Anterior cingulate cortex (tissue), 58 donors: ENCODE measurements around the gene TPGS2.
"Not testable (repeated sequence)": the region's sequence is repeated elsewhere in the genome, so short reads cannot be mapped to it uniquely, and the experiment has no call there.

Source experiments
- DNase-seq, 58 donors: peaks; one replicate each; lab custom pipeline; 2025; lab: John Stamatoyannopoulos, UW

TPGS2 gene

DNA sequence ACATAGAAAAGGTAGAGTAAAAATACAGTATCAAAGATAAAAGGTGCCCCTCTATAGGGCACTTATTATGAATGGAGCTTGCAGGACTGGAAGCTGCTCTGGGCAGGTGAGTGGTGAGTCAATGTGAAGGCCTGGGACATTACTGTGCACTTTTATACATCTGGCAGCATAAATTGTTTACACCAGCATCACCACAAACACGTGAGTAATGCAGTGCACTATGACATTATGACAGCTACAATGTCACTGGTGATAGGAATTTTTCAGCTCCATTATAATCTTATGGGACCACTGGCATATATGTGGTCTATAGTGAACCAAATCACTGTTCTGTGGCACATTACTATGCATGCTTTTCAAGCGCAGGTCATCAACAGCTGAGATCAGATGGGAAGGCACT is 48.1 kb downstream of the TPGS2 start:
- DNase-seq = no peak

DNA sequence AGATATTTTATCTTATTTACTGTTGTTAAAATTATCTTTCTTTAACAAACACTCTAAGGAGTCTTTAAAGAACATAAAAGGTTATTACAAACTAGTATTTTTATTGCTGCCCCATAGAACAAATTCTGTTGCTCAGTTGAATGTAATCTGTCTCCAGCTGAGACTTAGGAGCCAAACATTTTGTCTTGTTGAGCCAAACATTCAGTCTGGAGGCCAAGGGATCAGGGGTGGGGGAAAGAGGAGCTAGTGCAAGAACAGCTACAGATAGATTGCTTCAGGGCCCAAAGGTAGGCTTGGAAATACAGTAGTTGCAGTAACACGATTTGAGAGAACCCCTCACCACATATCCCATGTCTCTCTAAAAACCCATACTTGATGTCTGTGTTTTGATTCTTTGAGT is 51.2 kb downstream of the TPGS2 start:
- DNase-seq = no peak

DNA sequence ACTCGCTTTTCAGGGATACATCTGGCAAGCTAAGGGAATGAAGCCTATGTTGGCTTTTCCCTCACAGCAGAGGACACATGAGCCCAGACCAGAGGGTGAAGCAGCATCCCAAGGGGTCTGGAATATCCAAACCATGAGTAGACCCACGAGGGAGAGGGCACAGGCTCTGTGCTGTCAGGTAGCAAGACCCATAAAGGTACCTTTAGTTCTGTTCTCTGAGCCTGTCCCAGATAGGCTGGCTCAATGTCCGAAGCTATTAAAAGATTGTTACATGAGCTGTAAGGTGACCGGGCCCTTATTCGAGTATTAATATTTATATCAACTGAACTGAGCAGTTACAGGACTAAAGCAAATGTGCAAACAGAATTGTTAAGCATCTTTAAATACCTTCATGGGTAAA is 52.2 kb downstream of the TPGS2 start:
- DNase-seq = no peak

DNA sequence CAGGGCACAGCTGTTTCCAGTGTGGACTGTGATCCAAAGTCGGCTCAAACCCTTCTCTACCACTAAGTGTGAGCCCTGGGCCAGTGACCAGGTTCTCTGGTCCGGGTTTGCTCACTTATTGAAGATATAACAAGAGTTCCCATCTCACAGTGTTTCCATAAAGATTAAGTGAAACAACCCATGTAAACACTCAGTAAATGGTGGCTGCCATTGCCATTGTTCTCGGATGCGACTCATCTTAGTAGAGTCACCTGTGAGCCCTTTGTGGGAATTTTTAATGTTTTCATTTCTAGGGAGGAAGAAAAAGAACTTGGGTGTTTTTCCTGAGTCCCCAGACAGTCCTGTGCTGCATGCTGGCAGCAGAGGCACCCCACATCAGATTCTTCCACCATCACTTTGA is 53.4 kb downstream of the TPGS2 start:
- DNase-seq = no peak

DNA sequence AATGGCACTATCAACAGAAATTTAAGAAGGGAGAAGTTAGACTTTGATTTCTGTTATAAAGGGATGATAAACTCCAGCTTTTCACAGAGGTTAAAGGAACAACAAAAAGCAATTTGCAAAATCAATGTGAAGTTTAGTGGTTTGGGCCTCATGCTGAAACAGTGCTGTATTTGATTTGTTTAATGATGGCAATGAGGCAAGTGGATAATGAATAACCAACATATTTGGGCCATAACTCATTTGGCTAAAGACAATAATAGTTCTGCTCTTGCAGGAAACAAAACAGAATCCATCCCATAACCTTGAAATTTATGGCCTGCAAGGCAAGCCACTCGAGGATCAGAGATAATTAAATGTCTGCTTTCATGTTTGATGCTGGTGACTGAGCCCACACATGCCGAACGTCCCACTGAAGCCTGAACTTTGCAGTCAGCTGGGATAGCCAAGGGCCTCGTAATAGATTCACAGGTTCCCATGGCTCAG is 56.5 kb downstream of the TPGS2 start:
- no peak for DNase-seq

DNA sequence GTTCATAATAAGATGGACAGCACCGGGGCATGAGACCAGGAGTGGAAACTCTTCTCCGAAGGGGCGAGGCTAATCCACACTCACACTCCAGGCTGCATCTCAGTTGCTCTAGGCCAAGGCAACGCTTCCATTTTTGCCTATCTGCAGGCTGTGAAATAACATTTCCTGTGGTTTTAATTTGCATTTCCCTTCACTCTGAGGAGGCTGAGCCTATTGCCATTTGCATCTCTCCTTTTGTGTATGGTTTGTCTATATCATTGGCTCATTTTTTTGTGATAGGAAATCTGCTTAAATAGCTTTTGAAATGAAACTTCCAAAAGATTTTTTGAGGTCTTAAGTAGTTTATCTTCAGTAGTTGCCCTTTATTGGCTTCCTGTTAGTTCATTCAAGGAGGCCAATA is 57.6 kb downstream of the TPGS2 start:
- no peak for DNase-seq

DNA sequence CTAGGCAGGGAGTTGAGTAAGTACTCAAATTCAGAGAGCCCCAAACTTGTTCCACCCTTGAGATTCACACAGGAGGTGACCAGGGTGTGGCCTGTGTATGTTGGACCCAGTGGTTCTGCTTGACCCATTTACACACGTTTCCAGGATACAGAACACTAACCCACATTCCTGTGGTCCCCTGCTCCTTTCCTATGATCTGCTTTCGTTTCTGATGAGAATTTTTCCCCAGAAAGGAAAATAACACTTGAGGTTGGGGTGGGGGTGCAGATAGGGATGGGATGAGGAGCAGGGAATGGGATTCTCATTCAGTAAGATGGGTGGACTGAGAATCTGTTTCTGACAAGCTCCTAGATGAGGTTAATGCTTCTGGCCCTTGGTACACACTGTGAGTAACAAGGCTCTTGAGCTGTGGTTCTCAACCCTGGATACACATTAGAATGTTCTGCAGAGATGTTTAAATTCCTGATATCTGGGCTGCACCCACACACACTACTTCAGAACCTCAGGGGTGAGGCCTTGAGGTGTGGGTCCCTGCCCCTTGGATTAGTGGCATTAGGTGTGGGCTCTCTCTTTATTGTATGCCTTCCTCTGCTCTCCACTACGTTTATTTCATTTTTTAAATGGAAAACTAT is 58.4 kb downstream of the TPGS2 start:
- DNase-seq = no peak

DNA sequence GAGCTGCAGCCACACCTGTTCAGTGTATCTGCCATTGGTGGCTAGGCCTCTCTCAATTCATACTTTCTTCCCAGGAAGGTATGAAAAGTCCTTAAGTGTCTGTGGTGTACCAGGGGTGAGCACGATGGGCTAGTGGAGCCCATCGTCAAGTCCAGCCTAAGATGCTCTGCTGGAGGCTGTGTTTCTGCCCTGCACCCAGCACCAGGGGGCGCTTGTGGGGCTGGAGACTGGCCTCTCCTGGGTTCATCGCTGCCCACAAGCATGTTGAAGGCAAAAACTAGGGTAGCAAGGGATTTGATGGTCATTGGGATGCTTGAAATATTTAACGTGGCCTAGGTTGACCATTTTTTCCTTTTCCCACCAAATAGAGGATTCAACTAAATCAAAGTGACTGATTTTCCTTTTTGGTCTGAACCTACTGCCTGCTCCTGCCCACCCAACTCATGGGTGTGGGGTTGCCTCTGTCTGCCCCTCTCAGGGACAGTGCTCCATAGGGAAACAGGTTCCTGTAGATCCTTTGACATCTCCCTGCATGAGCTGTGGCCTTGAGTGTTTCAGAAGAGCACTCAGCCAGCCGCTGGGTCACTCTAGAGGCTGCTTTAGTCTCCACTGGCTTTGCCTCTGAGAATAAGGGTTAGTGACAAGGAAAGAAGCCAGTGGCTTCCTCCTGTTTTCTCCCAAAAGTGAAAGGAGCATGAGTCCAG is 59.0 kb downstream of the TPGS2 start:
- DNase-seq = peak in 1 of 58 donors; percentile 7

DNA sequence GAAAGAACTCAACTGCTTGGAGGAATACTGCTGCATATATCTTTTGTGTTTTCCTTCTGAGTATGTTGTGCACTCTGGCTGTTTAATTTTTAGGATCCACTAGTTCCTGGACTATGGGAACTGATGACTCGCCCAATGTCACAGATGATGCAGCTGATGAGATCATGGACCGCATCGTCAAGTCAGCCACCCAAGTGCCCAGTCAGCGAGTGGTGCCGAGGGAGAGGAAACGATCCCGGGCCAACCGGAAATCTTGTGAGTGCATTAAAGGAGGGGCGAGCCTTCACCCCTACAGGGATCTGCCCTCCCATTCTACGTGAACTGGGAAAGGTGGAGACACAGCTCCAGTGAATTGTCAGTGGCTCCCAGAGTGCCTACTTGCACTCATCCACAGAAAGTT is 59.6 kb downstream of the TPGS2 start:
- no peak for DNase-seq

DNA sequence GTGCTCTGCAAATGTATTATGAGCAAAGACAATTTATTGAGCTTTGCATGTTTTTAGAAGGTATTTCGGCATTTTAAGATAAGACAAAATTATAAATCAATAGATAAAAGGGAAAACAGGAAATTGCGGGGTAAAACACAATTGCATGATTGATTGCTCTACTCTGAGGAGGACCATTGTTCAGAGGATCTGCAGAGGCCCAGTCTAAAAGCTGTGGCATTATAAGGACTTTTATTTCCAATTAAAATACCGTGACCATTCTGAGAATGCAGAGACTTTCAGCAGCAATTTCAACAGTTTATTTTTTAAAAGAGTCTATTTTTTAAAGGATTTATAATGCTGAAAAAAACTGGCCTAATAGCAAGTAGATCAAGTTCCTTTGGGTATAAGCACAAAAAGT is 62.0 kb downstream of the TPGS2 start:
- no peak for DNase-seq

DNA sequence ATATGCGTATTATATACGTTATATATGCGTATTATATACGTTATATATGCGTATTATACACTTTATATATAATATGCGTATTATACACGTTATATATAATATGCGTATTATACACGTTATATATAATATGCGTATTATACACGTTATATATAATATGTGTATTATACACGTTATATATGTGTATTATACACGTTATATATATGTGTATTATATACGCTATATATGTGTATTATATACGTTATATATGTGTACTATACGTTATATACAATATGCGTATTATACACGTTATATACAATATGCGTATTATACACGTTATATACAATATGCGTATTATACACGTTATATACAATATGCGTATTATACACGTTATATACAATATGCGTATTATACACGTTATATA is 65.8 kb downstream of the TPGS2 start:
- DNase-seq = not testable (repeated sequence)

DNA sequence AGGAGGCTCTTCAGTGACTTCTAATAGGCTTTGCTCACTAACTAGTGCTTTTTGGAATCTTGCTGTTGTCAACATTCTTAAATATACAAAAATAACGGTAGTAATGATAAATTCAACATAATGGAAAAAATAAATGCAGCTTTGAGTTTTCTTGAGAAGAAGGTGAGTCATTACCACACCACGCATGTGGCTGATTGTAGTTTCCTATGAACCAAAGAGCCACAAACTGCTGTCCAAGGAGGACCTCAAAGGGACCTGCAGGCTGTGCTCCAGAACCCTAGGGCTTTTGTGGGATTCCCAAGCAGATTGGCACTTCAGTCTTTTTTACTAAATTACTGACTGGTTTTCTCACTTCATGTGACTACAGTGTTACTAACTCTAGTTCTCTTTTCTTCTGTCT is 66.7 kb downstream of the TPGS2 start:
- no peak for DNase-seq

DNA sequence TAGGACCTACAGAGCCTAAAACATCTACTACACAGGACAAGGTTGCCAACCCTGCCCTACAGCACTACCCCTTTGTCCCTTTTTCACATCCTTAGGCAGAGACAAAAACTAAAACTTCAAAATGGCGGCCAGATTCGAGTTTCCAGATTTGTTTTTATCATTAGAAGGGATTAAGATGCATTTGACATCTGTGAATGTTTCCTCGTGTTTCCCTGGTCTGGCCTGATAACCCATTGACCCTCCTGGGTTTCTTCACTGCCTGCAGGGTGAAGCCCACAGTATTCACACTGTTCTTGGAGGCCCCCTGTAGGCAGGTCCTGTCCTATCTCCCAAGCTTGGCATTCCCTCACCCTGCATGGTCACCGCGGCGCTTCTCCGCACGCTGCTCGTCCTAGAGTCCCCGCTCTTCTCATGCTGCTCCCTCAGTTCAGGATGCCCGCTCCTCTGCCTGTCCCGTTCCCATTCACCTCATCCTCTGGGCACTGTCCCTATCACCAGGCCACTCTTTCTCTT is 67.6 kb downstream of the TPGS2 start:
- no peak for DNase-seq

DNA sequence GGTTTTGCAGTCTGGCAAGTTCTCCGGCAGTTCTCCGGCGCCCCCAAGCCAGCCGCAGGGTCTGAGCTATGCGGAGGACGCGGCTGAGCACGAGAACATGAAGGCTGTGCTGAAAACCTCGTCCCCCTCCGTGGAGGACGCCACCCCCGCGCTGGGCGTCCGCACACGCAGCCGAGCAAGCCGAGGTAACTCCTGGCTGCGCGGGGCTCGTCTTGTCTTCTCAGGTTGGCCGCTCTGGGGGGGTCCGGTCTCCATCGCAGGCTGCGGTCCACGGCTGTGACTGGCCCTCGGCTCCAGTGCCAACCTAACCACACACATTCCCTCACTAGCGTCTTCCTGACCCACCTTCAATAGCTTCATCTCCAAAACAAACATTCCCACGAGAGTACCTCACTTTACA is 68.2 kb downstream of the TPGS2 start:
- no peak for DNase-seq

DNA sequence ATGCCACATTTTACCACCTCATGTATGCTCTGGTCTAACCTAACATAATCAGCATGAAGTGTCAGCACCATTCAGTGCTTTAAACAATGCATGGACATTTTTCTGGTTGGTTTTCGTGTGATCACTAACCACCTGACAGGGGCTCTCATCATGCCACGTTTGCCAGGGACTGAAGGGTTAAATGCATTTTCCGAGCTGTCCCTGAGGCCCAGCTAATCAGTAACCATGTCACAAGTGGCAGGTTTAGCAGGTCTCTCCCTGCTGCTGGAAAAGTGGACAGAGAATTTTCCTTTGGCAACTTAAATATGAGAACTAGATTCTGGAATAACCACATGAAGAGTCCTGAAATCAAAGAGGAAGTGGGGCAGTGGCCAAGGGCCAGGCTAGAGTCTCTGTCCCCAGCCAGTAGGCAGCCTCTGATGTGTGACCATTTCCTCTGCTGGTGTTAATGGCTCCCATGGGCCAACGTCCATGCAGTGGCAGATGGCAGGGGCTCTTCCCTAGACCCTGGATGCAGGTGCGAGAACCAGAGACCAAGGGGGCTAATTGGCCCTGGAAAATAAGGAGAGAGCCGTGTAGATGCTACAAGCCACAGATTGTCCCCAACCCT is 69.5 kb downstream of the TPGS2 start:
- no peak for DNase-seq

DNA sequence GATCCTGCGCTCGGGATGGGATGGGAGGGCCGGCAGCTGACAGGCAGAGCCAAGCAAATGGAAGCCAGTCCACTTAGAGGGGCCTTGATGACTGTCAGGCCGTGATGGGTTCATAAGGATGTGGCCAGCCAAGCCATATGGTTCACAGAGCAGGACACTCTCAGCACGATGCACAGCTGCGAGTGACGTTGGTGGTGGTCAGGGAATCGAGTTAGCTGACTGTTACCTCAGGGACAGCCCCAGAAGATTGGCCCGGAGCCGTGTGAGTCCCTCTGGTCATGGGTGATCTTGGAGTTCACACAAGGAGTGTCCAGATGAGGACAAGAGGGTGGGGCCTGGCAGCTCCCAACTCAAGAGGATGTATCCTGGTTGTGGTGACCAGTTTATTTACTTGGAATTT is 70.2 kb downstream of the TPGS2 start:
- DNase-seq = no peak

DNA sequence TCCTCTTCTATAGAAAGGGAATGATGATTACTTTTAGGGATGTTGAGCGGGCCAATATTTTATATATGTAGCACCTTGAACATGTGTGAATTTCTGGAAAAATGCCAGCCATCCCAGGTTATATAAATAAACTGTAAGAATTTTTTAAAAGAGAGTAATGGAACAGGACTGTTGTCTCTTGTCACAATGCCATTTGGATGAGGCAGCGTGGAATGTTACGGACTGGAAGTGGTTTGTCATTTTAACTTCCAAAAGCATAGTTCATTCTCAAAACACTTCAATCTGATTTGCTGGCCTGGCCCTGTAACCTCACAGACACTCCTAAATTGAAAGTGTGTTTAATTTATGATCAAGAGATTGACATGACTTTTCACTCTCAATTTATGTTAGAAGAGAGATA is 70.8 kb downstream of the TPGS2 start:
- DNase-seq = no peak

DNA sequence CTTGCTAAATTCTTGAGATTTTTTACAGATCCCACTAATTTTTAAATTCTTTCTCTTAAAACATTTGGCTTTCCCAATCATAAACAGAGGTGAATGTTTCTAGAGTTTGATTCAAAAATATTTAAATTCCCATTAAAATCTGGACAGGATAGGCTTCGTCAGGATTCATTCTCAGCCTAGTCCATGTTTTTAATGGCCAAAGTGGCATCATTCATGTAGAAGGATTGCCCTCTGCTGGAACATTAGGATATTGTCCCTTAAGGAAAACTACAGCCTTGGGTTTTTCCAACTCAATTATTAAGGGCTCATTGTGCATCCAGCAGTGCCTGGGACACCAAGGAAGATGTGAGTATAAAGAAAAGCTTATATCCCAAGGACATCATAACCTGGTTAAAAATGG is 71.7 kb downstream of the TPGS2 start:
- peak in 3 of 58 donors; percentile 9 to 60 (median 39) for DNase-seq

DNA sequence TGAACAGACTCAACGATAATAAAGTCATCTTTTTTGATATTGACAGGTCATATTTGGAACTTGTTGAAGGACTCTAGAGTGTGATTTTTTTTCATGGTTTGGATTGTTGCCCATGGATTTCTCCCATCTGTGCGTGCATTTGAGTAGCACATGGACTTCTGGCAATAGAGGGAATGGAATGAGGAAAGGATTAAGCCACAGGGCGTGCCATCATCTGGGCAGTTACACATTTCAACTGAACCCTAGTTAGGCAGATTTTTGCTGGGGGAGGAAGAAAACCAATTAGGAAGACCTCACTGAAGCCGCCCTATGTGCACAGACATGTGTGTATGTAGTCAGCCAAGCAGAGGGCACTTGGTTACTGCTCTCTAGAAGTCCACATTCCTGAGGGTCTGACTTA is 72.6 kb downstream of the TPGS2 start:
- DNase-seq = no peak

DNA sequence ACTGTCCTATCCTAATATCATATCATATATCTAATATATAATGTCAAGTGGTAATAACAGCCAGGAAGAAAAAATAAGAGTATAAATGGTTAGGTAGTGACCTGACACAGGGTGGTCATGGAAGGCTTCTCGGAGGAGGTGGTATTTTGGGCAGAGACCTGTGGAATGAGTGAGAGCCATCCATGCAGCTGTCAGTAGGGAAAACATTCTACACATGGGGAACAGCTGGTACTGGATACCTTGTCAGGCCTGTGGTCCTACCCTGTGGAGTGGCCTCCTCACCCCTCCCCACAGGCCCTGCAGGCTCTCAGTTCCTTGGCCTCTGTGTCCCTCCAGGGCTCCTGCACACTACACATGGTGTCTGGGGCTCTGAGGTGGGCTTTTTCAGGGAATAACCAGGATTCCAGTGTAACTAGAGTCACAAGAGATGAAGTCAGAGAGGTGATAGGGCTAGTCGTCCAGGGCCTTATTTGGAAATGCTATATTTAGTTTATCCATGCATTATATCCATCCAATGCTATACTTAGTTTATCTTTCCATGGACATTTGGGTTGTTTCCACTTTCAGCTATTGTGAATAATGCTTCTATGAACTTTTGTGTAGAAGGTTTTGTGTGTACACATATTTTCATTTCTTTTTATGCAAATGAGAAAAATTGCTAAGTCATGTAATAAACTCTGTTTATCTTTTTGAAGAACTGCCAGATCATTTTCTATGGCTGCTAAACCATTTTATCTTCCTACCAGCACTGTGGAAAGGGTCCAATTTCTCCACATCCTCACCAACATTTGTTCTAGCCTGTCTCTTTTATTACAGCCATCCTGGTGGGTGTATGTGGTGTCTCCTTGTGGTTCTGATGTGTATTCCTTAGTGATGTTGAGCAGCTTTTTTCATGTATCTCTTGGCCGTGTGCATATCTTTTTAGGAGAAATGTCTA is 75.6 kb downstream of the TPGS2 start:
- DNase-seq = peak in 2 of 58 donors; percentile 10 to 22
